GM10847 (cell line): Measurements from ENCODE around the gene PIH1D2.

Experiments
- POLR2A ChIP-seq: IDR thresholded peaks from 2 replicates; pipeline ENCODE4 v1.6.1; 2011; ENCODE audit not compliant: insufficient read length; ENCODE audit errors: extremely low read depth

The PIH1D2 gene

GRCh38 chr11:112086422-112087191 is 12.8 kb upstream of the PIH1D2 start, which contains the start of the genes SDHD and TIMM8B:
TSS of gene SDHD (plus strand) at chr11:112086873. CDS start at chr11:112086908, 35 bp downstream.
TSS of gene TIMM8B (minus strand) at chr11:112086756. CDS start at chr11:112086723, 33 bp downstream.
- TF ChIP-seq POLR2A, result peak; percentile 88

- TF ChIP-seq POLR2A, result no peak
Observed at GRCh38 chr11:112085822-112086421, 12.1 kb upstream of the PIH1D2 start.

- no peak for TF ChIP-seq POLR2A
Observed at GRCh38 chr11:112082729-112083128, 8.9 kb upstream of the PIH1D2 start.

- no peak for TF ChIP-seq POLR2A
Observed at GRCh38 chr11:112062923-112063322, 10.9 kb downstream of the PIH1D2 start.

- TF ChIP-seq POLR2A, result no peak
Observed at GRCh38 chr11:112058103-112058502, 15.7 kb downstream of the PIH1D2 start.

- TF ChIP-seq POLR2A, result no peak
Observed at GRCh38 chr11:112057170-112057569, 16.6 kb downstream of the PIH1D2 start.

GRCh38 chr11:112051768-112052167 is 22.0 kb downstream of the PIH1D2 start:
- TF ChIP-seq POLR2A, result no peak

GRCh38 chr11:112050721-112051120 is 23.1 kb downstream of the PIH1D2 start:
- no peak for TF ChIP-seq POLR2A

GRCh38 chr11:112049777-112050176 is 24.0 kb downstream of the PIH1D2 start:
- TF ChIP-seq POLR2A, result no peak

GRCh38 chr11:112044961-112045360 is 28.9 kb downstream of the PIH1D2 start:
- no peak for TF ChIP-seq POLR2A

GRCh38 chr11:112042961-112043304 is 30.9 kb downstream of the PIH1D2 start:
- no peak for TF ChIP-seq POLR2A

- TF ChIP-seq POLR2A, result no peak
Observed at GRCh38 chr11:112042161-112042960, 31.5 kb downstream of the PIH1D2 start.

GRCh38 chr11:112037527-112037926 is 36.3 kb downstream of the PIH1D2 start:
- TF ChIP-seq POLR2A, result no peak

- TF ChIP-seq POLR2A, result no peak
Observed at GRCh38 chr11:112033902-112034301, 39.9 kb downstream of the PIH1D2 start.

GRCh38 chr11:112029460-112029859 is 44.4 kb downstream of the PIH1D2 start:
- TF ChIP-seq POLR2A, result no peak

- no peak for TF ChIP-seq POLR2A
Observed at GRCh38 chr11:112025707-112026106, 48.1 kb downstream of the PIH1D2 start.
